ENCODE measurements around the gene MFN2.
A peak's percentile ranks its signal among the peaks of the same experiment; 100 is the strongest.

The MFN2 gene

GRCh38 chr1:11960715-11961114 is 19.5 kb upstream of the MFN2 start:
- no peak for DNase-seq

GRCh38 chr1:11961230-11961629 is 19.0 kb upstream of the MFN2 start:
- DNase-seq, result no peak

GRCh38 chr1:11963622-11964021 is 16.6 kb upstream of the MFN2 start:
- DNase-seq, result no peak

DNA sequence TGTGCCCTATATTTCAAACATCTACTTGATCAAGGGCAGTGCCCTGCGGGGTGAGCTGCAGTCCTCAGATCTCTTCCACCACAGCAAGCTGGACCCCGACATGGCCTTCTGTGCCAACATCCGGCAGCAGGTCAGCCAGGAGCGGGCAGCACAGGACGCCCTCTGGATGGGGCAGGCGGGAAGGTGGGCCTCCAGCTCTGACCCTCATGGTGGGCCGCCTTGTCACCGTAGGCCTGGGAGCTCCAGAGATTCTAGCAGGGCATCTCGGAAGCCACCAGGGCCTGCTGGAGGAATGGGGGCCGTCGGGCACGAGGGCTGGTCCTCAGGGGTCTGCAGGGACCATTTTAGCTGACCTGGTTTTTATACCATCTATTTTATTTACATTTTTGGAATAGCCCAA is 15.6 kb upstream of the MFN2 start:
- DNase-seq, result no peak

DNA sequence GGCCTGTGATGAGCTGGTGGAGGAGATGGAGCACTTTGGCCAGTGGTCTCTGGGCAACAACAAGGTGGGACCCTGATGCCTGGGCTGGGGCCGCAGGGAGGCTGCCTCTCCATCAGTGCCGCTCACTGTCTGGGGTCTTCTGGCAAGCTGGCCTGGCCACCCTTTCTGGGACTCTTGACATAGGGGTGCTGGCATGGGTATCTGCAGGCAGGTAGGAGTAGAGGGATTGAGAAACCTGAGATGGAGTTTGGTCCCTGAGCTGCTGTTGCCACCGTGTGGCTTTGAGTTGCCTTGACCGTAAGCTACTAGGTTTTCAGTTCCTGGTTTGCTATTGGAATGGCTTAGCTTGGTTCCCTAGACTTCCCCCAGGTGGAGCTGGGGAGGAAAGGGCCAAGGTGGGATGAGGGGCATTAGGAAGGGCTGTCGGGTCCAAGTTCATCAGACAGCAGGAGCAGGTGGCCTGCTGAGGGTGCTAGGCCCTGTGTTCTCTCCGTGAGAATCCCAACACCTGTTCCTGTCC is 13.2 kb upstream of the MFN2 start:
- DNase-seq, result peak; percentile 14

DNA sequence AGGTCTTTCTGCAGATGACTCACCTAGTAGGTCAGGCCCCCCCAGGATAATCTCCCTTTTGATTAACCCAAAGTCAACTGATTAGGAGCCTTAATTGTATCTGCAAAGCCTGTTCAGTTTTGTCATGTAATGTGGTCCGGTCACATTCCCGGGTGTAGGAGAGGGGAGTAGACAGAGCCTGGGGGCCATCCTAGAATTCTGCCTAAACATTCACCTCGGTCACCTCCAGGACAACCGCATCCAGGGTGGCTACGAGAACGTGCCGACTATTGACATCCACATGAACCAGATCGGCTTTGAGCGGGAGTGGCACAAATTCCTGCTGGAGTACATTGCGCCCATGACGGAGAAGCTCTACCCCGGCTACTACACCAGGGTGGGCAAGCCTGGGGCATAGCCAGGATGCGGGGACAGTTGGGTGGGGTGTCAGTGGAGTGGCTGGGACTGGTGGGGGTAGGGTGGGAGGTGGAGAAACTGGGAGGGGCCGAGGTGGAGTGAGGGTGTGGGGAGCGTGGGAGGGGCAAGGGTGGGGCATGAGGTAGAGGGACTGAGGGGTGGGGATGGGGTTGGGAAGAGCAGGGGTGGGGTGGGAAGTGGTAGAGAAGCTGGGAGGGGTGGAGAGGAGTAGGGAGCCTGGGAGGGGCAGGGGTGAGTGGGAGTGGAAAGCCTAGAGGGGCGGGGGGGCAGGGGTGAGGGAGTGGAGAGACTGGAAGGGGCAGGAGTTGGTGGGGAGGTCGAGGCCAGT is 9.6 kb upstream of the MFN2 start:
- DNase-seq, result no peak

GRCh38 chr1:11977625-11978024 is 2.6 kb upstream of the MFN2 start:
- no peak for DNase-seq

GRCh38 chr1:11978301-11978700 is 1.9 kb upstream of the MFN2 start:
- no peak for DNase-seq

DNA sequence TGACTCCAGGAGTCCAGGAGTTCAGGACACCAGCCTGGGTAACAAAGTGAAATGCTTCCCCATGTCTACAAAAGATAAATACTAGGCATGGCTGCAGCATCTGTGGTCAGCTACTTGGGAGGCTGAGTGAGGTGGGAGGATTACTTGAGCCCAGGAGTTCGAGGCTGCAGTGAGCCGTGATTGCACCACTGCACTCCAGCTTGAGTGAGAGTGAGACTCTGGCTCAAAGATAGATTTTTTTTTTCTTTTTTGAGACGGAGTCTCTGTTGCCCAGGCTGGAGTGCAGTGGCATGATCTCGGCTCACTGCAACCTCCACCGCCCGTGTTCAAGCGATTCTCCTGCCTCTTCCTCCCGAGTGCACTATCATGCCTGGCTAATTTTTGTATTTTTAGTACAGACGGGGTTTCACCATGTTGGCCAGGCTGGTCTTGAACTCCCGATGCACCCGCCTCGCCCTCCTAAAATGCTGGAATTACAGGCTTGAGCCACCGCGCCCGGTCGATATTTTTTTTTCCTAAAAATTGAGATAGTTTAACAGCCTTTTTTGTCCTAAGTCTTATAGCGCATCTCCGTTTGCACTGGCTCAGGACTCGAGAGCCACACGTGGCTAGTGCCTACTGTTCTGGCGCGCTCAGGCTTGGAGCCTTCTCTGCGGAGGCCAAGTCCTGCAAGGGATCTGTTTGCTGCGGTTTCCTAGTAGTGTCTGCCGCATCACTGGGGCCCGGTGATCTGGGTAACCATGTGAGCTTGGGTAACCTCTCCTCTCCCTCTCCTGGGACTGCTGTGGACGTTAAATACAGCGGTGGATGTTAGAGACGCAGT is 1.0 kb upstream of the MFN2 start:
- DNase-seq, result peak; percentile 17

DNA sequence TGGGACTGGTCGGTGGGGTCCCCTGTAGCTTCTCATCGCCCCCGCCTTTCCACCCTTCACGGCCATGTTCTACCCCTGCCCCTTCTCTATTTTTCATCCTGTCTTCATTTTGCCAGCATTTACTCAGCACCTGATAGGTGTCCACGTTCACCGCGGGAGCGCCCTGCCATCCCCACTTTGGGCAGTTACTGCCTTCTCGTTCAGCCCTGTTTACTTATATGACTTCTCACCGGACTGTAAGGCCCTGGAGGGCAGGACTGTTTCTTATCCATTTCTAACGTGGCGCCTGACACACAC is 380 bp downstream of the MFN2 start:
- no peak for DNase-seq

DNA sequence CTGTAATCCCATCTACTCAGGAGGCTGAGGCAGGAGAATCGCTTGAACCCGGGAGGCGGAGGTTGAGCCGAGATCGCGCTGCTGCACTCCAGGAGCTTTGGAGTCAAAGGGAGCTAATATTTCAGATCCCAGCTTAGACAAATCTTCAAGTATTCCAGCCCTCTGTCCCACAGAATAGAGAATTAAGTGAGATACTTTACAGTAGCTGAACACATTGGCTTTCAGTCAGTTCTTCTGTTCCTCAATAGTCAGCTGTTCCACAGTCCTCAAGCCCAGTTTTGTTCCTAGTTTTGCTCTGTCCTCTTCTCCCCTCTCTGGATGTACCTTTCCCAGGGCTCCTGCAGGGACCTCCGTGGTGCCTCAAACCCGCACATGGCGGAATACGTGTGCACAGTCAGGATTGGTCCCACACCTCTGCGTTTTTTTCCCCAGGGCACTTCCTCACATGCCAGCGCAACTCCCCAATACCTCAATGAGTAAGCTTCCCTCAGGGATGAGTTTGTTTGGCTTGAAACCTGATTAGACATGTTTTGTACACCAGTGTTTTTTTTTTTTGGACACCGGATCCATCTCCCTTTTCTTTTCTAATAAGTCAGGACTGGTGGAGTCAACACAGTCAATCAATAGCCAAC is 1.2 kb downstream of the MFN2 start:
- no peak for DNase-seq

GRCh38 chr1:11982010-11982392 is 1.8 kb downstream of the MFN2 start:
- no peak for DNase-seq

DNA sequence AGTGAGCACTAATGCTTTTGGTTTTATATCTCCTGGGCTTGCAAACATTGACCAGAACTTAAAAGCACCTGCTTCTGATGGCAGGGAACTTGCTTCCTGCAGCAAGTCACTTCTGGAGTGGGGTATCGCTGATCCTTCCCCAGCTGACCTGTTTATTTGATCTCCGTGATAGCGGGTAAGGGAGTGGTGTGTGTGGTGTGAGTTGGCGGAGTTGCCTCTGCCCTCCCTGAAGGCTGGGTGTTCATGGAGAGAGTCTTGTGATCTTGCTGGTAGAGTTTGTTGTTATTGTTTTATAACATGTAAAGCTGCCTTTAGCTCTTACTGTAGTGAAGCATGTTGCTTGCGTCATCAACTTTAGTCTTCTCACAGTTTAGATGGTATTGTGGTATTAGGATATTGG is 3.9 kb downstream of the MFN2 start:
- DNase-seq, result no peak

DNA sequence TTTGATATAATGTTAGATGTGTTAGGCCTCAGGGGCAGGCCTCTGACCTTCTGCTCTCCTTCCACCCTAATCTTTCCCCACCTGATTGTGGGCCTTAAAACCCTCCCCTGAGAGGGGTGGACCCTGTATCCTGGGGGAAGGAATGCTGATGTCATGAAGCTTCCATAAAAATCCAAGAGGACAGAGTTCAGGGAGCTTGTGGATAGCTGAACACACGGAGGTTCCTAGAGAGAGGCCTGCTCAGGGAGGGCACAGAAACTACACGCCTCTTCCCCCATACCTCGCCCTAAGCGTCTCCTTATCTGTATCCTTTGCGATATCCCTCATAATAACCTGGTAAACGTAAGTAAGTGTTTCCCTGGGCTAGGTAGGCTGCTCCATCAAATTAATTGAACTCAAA is 4.3 kb downstream of the MFN2 start:
- no peak for DNase-seq

DNA sequence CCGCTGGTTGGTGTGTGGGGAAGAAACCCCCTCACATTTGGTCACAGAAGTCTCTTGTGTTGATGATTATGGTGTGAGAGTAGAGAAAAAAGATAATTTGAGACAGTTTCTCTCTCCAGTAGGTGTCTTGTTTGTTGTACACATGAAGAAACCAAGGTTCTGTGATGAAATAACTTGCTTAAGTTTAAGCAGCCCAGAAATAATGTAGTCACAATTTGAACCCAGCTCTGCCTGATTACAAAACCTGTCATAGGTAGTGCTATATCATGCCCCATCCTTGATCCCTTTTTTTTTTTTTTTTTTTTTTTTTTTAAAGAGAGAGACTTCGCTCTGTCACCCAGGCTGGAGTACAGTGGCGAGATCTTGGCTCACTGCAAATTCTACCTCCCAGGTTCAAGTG is 4.9 kb downstream of the MFN2 start:
- DNase-seq, result no peak

DNA sequence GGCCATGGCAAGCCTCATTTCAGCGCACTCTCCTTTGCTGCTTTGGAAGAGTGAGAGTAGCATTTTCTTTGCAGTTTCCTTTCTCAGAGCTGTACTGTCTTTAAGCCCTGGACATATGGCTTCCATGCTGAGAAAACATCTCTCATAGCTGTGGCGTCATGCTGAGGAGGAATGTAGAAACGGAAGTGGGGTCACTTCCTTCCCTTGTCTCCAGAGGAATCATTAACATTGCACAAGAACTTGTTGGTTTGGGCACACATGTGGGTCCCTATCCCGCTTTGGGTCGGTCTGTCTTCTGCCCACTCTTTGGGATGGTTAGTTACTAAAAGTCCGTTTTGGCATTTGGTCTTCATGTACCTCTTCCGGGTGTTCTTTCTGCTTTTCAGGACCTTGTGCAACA is 5.6 kb downstream of the MFN2 start:
- DNase-seq, result no peak

DNA sequence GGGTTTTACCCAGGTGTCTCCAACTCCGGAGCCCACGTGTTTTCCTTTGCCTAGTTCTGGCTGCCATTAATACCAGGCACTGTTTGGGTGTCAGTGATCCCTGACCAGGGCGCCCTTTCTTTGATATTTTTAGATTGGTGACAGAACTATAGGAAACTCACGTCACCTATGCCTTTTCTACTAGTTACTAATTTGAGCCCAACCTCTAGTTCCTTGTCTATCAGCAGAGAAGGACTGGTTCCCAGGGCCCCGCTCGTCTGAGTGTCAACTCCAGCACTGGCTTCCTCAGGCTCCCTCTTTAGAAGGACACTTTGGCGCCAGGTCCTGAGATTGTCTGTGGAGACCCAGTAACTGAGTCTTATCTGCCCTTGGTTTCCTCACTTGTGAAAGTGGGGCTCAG is 9.4 kb downstream of the MFN2 start:
- no peak for DNase-seq

DNA sequence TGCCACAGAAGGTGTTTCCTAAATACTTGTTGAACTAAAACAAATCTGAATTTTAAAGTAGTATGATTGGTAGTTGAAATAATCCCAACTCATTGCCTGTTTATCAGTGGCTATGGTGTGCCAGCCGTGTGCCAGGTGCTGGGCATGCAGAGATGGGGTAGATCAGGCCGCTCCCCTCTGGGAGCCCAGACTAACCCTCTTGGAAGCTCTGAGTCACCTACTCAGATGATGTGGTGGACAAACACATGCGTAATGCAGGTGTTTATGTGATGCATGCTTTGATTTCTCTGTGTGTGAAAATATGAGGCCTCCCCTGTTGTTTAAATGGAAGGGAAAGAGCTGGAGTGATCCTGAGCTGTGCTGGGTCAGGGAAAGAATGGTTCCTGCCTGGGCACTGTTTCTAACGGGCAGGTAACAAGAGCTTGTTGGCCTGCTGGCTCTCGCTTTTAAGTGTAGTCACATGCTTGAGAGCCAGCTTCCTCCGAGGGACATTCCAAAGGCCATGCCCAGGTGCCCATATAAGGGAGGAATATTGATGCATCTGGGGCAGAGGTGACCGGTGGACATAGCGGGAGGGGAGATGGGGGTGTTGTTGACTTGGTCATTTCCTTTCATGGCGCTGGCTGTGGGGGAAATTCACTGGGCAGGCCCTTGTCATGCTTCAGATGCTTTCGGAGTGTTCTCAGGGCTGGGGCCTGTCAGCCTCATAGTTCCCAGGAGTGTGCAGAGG is 10.2 kb downstream of the MFN2 start:
- DNase-seq, result no peak

- DNase-seq, result no peak
Observed at GRCh38 chr1:11991969-11992676, 11.9 kb downstream of the MFN2 start.

- no peak for DNase-seq
Observed at GRCh38 chr1:11997081-11997850, 17.0 kb downstream of the MFN2 start.

DNA sequence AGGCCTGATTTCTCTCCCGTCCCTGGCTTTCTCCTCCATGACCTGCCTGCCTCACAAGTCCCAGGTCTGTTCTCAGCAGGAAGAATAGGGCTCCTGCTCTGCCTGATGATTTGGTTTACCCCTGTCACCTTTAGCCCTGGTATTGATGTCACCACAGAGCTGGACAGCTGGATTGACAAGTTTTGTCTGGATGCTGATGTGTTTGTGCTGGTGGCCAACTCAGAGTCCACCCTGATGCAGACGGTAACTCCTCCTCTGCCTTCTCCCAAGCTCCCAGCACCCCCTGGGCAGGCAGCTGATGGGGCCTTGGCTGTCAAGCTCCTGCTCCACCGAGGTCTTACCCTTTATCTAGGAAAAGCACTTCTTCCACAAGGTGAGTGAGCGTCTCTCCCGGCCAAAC is 18.4 kb downstream of the MFN2 start:
- no peak for DNase-seq

DNA sequence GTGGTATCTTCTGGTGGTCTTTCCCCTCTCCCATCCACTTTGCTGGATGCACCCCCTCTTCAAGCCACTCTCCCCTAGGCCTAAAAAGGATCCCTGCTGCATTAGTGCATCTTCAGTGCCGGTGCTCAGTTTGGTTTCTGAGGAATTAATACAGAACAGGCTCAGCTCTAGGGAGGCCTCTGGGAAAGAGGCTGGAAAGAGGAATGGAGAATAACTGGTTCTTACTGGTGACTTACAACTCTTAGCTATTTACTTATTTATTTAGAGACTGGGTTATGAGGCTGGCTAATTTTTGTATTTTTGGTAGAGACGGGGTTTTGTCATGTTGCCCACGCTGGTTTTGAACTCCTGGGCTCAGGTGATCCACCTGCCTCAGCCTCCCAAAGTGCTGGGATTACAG is 19.0 kb downstream of the MFN2 start:
- DNase-seq, result no peak

Measured in retina (tissue), 1 donor.